HG03064 (cell line): ENCODE measurements around the gene AMT.

Experiments used
- ATAC-seq: cut with Tn5 transposase; IDR thresholded peaks from one replicate; pipeline ENCODE4 v1.9.1; 2021; ENCODE audit warnings: low read depth; ENCODE audit not compliant: unreplicated experiment

The AMT gene, protein sequence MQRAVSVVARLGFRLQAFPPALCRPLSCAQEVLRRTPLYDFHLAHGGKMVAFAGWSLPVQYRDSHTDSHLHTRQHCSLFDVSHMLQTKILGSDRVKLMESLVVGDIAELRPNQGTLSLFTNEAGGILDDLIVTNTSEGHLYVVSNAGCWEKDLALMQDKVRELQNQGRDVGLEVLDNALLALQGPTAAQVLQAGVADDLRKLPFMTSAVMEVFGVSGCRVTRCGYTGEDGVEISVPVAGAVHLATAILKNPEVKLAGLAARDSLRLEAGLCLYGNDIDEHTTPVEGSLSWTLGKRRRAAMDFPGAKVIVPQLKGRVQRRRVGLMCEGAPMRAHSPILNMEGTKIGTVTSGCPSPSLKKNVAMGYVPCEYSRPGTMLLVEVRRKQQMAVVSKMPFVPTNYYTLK

DNA sequence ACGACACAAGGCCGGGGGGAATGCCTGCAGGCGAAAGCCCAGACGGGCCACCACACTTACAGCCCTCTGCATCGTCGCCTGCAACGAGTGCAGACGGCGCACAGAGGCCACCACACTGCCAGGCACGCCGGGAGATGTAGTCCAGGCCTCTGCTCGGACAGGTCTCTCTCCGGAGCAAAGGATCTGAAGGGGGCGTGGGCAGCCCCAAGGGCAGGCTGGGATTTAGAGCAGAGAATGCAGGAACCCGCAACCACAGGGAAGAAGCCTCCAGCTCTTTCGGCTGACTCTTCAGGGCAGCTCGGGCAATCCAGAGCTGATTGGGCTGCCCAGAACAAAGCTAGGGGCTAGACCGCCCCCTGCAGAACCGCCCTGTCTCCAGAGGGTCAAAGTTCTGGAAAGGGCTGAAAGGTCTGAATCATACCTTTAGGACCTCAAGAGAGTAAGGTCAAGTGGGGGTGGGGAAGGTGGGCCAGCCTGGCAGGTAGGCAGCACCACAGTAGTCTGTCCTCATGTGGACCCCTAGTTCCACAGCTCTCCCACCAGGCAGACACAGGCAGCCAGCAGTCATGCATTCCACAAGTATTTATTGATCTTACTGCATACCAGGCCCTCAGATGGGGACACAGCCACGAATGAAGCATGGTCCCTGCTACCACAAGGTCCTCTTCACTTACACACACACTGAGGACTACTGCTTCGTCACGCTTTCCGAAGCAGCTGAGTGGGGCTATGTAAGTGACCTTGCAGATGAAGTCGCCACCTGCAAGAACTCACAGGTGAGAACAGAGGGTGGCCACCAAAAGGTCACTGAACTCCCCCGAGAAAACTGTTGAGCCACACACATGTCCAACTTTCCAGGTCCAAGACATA, at the start of gene AMT:
Gene AMT, minus strand, starts transcription at position 95 of the 870 bp plus-strand sequence. Its CDS starts 23 bp downstream, at position 72.
- no peak for ATAC-seq

DNA sequence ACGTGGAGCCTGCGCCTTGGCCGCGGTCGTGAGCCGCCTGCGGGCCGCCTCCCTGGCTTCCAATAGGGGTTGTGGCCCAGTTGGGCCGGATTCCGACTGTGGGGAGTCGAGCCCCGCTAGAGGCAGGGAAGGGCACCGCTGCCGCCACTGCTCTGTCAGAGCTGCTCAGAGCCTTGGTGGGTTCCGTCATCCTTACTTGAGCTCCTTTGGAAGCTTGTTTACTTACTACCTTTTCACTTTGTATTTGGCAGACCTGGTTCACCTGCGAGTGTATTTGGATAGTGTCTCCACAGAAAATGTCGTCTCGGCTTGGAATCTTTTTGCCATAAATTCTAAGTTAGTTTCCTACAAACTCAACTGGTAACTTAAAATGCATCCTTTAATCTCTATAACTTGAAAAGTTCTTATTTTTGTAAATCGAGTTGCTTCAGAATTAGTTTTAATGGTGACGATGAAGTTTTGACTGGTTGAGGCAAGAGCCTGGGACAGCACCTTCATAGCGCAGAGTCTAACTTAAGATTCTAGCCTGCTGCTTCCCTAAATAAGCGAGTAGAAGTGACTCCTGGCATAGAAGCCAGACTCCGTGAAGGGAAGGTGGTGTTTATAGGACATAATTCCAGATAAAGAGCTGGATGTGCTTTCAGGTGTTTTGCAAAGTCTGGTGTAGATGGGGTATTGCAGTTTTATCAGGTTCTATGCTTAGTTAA, 48.6 kb upstream of the AMT start:
- ATAC-seq: peak; percentile 28

DNA sequence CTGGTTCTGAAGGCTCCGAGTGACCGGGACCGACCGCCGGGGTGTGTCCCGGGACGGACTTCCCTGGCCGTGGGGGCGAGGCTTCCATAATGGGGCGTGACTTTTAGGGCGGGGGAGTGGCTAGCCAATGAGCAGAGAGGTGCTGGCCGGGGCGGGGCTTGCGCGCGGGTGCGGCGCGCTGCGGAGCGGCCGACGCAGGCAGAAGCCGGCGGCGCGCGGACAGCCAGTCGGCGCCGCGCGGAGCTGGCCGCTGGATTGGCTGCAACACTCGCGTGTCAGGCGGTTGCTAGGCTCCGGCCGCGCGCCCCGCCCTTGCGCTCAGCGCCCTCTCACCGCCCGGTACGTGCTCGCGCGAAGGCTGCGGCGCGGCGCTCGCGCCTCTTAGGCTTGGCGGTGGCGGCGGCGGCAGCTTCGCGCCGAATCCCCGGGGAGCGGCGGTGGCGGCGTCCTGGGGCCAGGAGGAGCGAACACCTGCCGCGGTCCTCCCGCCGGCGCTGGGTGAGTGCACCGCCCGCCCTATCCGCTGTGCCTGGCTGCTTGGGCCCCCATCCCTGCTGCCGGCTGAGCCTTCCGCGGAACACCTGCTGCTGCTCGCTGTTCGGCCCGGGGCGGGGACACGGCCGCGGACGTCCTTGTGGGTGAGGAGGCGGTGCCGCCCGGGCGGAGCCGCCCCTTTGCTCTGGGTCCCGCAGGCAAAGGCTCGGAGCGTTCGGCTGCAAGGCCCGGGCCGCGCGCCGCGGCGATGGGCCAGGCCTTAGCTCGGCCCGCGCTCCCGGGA, 47.9 kb upstream of the AMT start, which contains the start of gene DAG1:
Gene DAG1, plus strand, starts transcription at position 332 of the 778 bp plus-strand sequence. CDS start 40,268 bp downstream, outside the sequence.
- peak; percentile 78 for ATAC-seq

DNA sequence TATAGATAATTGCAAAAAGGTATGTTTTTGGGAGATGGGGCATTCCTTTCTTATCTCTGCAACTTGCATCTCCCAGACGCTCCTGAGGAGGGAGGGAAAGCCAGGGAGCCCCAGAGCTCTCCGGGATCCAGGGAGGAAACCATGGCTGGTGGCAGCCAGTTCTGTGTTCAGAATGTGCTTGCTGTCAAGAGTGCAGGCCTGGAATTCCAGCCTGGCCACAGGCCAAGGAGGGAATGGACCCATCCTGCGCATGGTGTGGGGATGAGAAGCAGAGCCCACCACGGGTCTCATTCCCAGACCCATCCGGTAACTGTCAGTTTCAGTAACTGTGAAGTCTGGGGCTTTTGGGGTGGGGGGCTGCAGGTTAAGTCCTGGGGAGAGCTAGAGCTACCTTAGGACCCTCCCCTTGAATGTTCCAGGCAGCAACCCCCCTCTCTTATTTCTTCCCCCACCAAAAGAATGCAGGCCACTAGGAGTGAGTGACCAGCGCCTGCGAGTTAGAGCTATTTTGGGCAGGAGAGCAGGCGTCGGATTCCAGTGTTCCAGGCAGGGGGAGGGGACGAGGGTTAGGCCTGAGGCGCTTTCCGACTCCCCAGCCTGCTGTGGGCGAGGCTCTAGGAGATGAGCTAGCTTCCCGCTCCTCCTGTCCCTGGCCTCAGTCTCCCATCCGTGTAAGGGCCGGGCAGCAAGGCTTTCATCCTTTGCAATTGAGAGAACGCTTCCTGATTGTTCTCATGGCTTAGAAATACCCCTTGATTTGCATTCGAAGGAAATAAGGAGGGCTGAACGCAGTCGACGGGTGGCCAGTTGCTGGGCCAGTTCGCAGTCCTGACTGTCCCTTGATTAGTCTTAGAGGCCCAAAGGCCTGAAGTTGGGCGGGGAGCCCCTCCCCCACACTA, 47.0 kb upstream of the AMT start:
- no peak for ATAC-seq

DNA sequence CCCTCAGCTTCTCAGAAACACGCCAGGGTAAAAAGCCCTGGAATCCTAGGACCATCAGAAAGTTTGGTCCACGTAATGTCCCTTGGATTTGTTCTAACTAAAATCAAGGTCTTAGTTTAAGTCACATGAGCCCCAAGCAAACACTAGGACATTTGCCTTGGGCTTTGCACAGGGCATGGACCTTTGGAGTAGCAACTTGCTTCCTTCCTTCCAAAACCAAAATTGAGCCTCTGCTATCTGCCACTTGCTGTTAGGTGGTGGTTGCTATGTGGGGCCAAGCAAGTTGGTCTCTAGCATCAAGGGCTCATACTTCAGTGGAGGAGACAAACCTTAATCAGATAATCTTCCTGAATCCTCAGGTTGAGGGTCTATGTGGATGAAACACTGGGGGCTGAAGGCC, 43.8 kb upstream of the AMT start:
- no peak for ATAC-seq

DNA sequence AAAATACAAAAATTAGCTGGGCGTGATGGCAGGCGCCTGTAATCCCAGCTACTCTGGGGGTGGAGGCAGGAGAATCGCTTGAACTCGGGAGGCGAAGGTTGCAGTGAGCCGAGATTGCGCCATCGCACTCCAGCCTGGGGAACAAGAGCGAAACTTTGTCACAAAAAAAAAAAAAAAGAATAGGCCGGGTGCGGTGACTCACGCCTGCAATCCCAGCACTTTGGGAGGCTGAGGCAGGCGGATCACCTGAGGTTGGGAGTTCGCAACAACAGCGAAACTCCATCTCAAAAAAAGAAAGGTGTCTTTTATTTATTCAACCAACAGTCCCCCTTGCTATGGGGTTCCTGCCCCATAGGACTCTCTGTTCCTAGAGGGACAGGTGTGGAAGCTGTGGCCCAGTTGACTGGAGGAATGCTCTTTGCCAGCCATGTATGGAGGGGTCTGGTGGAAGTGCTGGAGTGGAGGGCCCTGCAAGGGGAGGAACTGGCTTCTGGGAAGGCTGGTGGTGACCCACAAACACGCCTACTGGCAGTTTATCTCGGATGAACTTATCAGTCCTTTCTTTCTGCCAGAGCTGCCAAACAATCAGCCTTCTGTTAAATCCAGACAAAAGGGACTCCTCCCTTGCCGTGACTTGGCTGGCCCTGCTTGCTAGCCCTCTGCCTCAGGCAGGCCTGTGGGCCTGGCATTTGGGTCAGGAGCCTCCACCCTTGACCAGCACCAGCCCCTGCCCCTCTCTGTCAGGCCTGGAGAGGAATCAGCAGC, 43.2 kb upstream of the AMT start:
- no peak for ATAC-seq

DNA sequence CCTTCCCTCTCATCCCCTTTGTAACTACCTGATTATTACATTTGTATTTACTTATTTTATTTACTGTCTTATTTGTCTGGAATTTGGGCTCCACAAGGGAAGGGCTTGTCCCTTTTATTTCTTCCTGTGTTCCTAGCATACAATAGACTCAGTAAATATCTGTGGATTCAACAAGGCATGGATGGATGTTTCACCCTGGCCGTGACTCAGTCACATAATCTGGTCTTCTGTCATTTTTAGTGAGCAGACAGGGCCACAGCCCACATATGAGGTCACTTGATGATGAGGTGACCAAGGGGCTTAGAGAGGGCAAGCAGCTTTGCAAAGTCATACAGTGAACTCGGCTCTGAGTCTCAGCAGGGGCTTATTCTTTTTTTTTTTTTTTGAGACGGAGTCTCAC, 39.9 kb upstream of the AMT start:
- no peak for ATAC-seq

DNA sequence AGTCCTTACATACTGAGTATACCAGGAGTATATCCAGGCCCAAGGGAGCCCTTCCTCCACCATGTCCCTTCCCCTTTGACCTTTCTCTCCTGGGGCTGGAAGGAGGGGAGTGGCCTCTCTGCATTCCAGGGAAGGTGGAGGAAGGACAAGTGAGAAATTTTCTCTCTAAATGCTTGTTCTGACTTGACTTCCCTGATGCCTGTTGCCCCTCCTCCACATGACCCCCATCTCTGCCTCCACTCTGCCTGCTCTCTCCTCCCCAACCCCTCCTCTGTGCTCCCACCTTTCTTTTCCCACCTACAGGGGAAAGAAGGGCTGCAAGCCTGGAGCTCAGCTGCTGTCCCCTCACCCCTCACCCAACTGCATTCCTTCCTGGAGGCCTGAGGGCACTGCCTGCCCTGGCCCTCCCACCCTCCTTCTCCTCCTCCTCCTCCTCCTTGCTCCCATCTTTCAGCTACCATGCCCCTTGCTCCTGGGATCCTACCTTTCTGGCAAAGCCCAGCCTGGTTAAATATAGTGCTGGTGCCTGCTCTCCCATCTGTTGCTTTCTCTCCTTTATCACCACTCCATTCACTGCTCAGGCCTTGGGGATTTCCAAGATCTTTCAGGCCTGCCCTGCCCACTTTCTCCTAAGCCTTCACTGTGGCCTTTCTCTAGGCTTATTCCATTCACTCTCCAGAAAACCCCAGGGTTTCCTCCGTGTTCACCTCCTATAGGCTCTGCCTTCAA, 39.3 kb upstream of the AMT start:
- no peak for ATAC-seq

DNA sequence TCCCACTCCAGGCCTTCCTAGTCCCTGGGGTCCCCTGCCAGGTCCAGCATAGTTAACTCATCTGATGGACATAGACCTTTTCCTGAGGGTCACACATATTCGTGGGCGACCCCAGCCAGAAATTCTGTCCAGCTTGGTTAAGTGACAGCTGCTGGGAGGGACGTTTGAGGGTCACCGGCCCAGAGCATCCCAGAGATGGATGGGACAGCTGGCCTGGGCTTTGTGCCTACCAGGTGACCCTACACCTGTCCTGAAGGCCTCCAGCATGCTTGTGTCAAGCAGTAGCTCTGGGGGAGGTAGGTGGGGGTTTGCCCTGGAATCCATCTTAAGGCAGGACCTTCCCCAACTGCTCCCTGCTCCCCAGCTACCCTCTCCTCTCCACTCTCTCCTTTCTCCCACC, 38.7 kb upstream of the AMT start:
- no peak for ATAC-seq

DNA sequence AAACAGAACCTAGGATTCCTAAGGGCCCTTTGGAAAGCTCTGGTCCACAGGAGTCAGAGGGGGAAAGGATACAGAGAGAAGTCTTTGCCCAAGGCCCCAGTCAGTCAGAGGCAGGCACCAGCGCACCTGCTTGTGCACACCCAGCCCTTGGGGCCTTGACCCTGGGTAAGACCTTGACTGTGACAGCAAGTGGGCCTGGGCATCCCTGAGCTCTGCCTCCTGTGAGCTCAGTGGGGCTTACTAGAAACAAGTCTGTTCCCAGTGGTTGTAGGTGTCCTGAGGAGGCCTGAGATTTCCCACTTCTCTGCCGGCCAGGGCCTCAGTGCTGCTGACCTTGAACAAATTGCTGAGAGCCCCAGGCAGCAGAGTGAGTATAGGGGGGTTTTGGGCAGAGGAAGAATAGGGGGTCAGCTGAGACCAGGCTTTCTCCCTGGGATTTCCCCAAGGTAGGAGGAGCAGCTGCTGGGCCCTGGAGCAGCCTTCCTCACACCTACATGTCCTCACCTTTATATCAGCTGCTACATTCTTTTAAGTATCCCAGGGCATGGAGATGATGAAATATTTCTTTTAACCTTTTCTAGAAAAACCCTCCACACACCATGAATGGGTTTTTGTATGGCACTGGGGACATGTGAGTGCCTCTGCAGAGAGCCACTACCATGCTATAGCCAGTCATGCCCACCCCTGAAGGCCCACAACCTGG, 38.1 kb upstream of the AMT start:
- ATAC-seq: no peak

DNA sequence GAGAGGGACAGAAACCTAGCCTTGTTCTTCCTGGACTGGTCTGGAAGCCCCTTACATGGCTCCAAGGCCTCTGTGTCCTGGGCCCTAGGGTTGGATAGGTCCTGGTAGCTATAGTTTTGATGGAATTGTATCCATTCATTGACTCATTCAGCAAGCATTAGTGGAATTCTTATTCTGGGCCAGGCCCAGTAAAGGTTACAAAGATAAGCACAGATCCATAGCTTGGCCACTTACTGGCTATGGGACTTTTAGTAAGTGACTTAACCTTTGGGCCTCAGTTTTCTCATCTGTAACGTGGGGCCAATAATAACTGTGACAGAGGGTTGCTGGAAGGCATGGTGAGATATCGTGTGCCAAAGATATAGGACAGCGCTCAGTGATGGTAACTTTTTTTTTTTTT, 34.2 kb upstream of the AMT start:
- ATAC-seq: no peak

DNA sequence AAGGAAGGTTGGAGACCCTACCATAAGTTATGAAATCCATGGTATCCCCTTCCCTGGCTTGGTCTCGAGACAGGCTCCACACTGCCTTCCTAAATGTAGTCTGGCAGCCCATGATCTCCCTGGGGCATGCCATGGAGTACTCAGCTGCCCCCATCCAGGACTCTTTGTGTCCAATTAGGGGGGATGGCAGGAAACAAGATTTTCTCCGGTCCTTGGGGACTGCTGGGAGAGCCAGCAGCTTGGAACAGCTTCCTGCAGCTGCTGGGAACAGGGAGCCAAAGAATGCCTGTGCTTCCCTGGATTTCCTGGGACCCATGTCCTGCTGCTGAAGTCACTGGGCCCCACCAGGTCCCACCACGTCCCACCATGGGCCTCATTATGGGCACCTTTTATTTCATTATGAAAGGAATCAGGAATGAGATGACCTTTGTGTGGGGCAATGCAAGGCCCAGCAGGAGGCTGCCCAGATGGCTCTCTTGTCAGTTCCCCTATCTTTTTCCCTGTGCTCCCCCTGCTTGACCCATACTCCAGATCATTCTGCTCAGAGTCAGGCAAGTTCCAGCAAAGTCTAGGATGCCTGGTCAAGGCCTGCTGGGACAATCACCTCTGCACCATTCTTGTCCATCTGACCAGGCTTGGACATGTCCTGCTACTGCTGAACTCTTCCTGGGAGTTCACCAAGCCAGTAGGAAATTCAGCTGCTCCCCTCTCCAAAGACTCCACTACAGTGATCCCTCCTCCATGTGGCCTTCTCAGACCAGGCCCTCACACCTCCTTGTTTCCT, 32.8 kb upstream of the AMT start:
- no peak for ATAC-seq

DNA sequence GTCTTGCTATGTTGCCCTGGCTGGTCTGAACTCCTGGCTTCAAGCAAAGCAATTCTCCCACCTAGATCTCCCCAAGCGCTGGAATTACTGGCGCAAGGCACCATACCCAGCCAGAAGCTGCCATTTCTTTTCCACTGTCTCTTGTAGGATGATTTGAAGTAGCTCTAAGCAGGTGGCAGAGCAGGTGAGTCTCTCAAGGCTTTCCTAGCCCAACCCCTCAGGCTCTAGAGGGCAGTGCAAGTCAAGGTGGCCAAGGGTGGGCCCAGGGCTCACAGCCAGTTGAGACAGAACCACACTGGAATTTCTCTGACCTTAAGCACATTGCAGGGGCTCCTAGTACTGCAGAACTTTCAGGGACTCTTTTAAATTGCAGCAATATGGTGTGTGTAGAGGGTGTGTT, 32.2 kb upstream of the AMT start:
- ATAC-seq: no peak

DNA sequence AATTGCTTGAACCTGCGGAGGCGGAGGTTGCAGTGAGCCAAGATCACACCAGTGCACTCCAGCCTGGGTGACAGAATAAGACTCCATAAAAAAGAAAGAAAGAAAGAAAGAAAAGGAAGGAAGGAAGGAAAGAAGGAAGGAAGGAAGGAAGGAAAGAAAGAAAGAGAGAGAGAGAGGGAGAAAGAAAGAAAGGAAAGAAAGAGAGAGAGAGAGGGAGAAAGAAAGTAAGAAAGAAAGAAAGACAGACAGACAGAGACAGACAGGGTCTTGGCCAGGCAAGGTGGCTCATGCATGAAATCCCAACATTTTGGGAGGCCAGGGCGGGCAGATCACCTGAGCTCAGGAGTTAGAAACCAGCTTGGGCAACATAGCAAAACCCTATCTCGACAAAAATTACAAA, 31.3 kb upstream of the AMT start:
- ATAC-seq: no peak

DNA sequence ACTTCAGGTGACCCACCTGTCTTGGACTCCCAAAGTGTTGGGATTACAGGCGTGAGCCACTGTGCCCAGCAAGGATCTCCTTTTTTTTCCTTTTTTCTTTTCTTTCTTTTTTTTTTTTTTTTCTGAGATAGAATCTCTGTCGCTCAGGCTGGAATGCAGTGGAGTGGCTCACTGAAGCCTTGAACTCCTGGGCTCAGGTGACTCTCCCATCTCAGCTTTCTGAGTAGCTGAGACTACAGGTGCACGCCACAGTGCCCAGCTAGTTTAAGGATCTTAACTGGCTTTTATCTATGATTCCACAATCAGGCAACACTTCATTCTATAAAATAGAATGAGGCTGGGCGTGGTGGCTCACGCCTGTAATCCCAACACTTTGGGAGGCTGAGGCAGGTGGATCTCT, 23.1 kb upstream of the AMT start:
- ATAC-seq: no peak

DNA sequence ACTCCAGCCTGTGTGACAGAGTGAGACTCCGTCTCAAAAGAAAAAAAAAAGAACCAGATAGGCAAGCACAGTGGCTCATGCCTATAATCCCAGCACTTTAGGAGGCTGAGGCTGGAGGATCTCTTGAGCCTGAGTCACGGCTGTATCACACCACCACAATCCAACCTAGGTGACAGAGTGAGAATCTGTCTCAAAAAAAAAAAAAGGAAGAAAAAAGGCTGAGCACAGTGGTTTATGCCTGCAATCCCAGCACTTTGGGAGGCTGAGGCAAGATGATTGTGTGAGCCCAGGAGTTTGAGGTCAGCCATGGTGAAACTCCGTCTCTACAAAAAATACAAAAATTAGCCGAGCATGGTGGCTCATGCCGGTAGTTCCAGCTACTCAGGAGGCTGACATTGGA, 12.5 kb upstream of the AMT start:
- no peak for ATAC-seq

DNA sequence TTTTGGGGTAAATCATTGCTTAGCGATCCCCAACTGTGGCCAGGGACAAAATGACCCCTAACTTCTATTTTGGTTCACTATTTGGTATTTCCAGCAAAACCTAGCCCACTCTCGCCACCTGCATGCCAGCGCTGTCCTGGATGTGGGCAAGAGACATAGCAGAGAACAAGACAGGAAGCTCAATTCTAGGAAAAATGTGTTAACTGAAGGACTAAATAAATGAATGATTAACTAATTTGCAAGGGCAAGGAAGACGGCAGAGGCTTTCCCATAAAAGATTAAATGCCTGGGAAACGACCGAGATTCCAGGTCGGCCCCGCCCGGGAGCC, 6.4 kb upstream of the AMT start:
- ATAC-seq: no peak
